CD1c-positive myeloid dendritic cell (primary cell): ENCODE measurements around the gene AKAP4.

Experiments
- DNase-seq: peaks from one replicate; pipeline ENCODE4 v3.0.0-alpha.2; 2016; ENCODE audit errors: extremely low spot score

The AKAP4 gene, protein sequence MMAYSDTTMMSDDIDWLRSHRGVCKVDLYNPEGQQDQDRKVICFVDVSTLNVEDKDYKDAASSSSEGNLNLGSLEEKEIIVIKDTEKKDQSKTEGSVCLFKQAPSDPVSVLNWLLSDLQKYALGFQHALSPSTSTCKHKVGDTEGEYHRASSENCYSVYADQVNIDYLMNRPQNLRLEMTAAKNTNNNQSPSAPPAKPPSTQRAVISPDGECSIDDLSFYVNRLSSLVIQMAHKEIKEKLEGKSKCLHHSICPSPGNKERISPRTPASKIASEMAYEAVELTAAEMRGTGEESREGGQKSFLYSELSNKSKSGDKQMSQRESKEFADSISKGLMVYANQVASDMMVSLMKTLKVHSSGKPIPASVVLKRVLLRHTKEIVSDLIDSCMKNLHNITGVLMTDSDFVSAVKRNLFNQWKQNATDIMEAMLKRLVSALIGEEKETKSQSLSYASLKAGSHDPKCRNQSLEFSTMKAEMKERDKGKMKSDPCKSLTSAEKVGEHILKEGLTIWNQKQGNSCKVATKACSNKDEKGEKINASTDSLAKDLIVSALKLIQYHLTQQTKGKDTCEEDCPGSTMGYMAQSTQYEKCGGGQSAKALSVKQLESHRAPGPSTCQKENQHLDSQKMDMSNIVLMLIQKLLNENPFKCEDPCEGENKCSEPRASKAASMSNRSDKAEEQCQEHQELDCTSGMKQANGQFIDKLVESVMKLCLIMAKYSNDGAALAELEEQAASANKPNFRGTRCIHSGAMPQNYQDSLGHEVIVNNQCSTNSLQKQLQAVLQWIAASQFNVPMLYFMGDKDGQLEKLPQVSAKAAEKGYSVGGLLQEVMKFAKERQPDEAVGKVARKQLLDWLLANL

DNA sequence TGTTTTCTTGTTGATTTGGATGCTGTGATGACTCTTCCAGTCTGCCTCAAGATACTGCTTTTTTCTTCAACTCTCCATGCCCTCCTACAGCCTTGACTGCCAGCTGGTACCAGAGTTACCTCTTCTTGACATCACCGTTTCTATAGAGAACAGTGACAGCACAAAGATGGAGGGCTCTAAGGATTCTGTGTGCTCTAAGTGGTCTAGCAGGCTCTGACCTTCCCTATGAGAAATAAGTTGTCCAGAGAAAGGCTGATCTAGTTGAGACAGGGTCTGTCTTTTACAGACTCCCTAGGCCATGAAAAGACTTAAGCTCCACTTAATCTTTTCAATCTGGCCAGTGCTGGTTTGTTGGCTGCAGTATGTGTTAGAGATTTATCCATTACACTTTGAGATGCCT, at the start of gene AKAP4:
AKAP4 (minus strand) TSS at position 101 of the 400 bp plus-strand sequence. CDS start 118 bp downstream, outside the sequence.
- DNase-seq = no peak

DNA sequence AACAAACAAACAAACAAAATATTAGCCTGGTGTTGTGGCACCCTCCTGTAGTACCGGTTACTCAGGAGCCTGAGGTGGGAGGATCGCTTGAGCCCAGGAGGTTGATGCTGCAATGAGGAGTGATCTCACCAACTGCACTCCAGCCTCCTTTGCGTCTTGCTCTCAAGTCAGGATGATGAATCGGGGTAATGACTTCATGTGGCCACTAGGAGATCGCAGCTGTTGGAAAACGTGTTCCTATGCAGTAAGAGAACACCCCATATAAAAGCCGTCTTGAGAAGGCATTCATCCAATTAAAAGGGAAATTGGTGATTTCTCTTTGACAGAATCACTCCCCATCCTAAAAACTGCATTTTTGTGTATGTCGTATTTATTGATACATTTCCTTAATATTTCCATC, 10.7 kb upstream of the AKAP4 start:
- DNase-seq = peak; percentile 5

DNA sequence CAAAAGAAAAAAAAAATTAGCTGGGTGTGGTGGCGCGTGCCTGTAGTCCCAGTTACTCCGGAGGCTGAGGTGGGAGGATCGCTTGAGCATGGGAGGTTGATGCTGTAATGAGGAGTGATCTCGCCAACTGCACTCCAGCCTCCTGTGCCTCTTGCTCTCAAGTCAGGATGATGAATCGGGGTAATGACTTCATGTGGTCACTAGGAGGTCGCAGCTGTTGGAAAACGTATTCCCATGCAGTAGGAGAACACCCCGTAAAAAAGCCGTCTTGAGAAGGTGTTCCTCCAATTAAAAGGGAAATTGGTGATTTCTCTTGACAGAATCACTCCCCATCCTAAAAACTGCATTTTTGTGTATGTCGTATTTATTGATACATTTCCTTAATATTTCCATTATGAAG, 5.9 kb upstream of the AKAP4 start:
- DNase-seq = no peak

DNA sequence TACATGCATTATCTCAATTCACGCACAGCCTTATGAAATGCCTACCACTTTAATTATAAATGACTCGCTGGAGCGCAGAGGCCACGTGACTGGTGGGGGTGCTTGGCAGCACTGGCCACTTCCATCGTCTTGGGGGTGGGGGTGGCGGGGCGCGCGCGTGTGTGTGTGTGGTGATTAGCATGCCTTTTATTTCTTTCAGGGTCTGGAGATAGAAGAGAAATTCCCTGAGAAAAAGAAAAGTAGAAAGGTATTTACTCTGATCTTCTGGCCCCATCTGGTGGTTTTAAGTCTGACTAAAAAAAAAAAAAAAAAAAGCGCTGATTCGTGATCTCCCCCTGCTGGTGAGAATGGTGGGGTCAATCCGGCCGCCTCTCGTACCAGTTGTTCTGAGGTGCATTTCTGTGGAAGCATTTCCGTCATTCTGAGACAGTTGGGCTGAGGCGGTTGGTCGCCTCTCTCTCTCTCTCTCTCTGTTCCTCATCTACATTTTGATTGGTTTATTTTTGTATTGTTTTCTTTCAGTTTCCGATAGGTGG, 3.6 kb upstream of the AKAP4 start, which contains the start of gene CCNB3:
CCNB3 (plus strand) TSS at position 402 of the 536 bp plus-strand sequence. CDS start 80,399 bp downstream, outside the sequence.
- DNase-seq = peak; percentile 78

DNA sequence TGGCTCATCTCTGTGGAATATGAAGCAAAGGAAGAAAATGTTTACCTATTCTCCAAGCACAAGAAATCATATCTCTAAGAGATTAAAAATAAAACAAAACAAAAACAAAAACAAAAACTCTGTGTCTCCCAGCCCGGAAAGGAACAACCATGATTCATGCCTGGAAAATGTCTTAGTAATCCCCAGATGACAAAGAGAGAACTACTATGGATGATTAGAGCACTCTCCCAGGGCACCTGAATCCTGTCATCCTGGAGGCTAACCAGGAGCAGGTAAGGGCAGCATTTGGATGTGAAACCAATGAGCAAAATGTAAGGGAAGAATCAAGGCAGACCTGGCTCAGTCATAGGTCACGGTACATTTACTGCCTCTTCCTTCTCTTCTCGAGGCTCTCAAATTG, 1.7 kb upstream of the AKAP4 start:
- DNase-seq = no peak

DNA sequence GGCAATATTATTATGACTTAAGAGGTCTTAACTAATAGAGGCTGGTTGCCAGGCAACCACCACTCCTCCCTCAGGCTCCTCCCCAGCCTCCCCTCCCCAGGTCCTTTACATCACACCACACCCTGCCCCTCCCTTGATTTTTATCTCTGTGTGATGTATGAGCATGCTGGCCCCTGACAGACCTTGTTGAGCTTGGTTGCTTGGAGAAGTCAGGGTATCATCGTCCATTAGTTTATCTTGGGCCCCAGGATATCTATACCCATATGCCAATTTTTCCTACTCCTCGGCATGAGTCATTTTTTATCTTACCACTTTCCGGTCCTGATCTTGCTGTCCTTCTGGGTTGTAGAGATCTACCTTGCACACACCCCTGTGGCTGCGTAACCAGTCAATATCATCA, 2.5 kb downstream of the AKAP4 start:
- no peak for DNase-seq

DNA sequence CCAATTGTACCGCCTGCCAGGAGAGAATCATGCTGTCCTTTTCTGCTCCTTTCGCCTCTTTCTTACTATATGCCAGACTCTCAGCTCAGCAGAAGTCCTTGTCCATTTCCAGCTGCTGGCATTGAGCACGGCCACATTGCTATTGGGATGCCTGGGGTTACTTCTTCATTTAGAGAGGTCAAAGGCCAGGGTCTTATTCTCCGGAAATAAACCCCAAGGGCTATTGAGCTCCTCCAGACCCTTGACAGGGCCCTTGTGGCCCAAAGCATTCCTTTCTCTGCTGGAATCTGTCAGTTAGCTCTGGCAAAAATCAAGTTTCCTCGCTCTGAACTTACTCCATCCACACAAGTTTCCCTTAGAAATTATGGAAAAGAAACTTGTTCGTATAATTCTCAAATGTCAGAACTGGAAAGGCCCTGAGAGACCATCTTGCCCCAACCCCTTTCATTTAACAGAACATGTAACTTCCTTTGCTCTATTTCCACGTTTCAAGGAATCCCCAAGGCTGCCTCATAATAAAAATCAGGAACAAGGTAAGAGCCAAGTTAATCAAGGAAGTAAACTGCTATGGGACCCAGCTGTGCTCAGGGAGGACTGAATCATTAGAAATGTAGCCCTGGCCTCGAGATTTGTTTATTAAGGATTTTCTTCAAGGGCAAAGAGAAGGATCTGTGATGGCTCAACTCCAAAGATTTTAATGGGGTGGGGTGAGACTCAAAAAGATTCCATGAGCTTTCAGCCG, 11.8 kb downstream of the AKAP4 start:
- no peak for DNase-seq

DNA sequence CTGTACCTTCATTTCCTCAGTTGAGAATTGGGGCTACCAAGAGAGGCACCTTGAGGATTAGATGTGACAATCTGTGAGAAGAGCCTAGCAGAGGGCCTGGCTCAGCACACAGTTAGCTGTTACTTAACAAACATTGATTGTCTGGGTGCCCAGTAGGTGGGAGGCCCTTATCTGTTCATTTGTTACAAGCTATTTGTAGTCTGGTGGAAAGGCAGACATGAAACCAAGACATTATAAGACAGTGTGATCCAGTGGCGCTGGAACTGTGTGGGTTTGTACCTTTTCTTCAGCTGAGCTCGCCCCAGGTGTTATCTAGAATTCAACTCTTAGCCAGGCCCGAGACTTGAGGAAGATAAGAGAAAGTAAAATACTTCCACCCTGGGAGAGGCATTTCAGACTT, 16.9 kb downstream of the AKAP4 start:
- DNase-seq = no peak

DNA sequence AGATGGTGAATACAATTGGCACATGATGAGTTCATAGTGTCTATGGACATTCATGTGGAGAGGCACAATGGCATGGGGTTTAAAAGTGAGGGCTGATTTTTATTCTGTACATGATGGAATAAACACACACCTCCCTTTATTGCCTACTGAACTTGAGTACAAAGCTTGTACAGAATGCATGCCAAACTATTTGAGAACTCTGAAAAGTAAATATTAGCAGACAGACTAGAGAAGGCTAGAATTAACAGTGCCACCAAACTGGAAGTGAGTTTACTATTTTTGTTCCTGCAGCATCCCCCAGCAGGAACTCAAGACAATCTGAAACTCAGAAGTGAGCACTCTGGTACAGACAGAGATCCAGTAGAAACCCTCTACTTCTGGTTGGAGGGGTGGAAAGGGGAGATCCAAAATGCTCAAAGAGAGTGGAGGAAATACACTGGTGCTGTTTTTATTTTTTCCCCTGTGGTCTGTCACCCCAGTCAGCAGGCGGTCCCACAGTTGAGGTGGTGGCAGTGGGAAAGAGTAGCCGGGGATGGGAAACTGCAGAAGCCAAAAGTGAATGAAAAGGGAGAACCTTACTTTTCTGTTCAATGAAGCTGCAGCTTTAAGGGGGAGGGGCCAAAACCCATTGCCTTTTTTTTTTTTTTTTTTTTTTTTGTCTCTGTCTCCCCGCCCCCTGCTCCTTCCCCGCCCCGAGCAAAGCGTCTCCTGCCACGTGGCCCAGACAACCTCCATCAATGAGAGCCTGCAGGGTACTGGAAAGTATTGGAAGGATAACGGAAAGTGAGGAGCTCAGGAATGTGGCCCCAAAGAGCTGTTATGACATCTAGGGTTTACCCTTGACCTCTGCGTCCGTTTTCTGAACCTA, 20.5 kb downstream of the AKAP4 start:
- no peak for DNase-seq

DNA sequence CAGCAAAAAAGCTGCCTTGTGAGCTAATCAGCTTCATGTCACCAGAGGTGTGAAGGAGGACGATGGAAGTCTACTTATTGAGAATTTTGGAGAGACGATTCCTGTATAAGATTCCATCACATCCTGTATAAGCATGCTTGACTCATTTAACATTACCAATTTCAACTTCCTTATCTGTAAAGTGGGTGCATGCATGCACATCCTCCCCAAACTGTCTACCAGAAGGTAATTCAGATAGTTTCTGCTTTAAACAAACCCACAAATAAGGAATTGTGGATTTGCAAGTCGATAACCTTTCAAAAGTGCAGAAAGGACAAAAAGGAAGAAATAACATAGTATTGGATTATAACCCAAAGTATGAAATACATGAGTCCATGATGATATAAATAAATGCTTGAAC, 31.1 kb downstream of the AKAP4 start:
- DNase-seq = no peak

DNA sequence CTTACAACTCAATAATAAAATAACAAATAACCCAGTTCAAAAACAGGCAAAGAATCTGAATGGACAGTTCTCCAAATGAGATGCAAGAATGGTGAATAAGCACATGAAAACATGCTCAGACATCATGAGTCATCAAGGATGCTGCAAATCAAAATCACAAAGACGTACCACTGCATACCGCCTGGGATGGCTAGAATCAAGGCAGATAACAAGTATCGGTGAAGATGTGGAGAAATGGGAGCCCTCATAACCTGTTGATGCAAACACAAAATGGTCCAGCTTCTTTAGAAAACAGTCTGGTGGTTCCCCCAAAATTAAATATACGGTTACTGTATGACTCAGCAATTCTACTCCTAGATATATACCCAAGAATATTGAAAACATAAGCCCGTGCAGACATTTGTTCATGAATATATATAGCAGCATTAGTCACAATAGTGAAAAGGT, 32.5 kb downstream of the AKAP4 start:
- DNase-seq = no peak

DNA sequence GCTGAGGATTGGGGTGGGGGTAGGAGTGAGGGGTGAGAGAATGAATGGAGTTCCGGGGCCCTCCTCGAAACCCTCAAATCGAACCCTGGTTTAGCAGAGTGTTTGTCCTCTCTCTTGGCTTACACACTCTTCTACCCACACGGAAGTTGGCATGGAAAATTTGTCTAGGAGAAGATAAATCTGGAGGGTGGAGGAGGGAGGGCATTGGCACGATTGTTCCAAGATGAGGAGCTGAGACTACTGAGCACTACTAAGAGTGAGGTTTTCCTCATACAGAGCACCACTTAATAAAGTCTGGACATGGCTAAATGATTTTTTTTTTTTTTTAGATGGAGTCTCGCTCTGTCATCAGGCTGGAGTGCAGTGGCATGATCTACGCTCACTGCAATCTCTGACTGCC, 33.4 kb downstream of the AKAP4 start:
- no peak for DNase-seq

DNA sequence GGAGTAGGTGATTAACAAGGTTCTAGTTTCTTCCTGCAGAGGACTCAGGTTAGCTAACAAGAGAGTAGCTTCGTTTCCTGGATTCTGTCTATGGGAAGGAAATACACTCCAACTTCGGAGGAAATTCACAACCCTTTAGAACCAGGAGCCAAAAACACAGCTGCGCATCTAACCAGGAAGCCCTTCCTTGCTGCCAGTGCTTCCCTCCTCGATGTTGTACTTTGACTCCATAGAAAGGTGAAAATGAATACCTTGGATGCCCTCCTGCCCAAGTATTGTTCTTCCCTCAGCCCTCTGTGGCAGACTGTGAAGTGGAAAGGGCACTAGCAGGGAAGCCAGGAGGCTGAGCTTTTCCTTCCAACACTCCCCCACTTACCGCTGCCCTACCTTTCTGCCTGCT, 35.1 kb downstream of the AKAP4 start:
- no peak for DNase-seq

DNA sequence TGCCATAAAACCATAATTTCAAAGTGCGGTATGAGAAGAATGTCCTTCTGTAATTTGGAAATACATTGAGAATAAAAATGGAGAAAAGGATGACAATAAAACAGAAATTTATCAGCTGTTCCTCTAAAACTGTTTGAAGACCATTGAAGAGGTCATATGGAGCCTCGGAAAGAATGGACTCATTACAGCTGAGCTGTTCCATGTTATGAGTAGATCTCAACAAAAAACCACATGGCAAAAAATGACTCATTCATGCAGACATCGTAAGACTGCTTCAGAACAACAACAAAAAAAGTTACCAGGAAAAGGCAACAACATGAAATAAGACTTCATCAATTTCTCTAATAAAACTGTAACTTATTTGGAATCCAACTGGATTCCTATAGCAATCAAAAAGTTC, 39.7 kb downstream of the AKAP4 start:
- DNase-seq = no peak

DNA sequence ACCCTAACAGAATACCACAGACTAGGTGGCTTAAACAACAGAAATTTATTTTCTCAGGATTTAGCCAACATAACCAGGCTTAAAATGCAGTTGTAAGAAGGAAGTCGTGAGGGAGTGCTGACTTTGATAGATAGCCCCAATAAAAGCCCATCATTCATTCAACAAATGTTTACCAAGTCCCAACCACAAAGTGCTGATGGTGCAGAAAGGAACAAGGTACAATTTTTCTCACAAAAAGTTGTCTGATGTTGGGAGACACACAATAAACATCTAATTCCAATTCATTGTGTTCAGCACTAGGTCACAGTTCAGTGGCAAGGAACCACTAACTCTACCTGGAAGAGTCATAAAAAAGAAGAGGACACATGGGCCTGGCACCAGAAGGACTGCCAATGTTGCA, 42.2 kb downstream of the AKAP4 start:
- no peak for DNase-seq

DNA sequence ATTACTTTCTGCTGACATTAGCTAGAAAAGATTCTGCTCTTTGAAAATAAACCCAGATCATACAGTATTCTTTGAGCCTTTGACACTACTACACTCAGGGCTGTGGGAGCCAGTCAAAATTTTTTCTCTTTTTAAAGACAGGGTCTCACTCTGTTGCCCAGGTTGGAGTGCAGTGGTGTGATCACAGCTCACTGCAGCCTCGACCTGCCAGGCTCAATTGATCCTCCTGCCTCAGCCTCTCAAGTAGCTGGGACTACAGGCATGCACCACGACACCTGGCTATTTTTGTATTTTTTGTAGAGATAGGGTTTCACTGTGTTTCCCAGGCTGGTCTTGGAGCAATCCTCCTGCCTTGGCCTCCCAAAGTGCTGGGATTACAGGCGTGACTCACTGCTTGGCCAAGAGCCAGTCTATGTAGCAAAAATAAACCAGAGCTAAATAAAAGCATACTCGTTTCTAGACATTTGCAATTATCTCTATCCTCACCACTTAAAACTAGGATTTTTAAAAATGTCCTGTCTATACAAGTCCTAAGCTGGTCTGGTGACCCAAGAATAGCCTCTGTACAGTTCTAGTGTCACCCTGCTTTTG, 43.2 kb downstream of the AKAP4 start:
- DNase-seq = no peak

DNA sequence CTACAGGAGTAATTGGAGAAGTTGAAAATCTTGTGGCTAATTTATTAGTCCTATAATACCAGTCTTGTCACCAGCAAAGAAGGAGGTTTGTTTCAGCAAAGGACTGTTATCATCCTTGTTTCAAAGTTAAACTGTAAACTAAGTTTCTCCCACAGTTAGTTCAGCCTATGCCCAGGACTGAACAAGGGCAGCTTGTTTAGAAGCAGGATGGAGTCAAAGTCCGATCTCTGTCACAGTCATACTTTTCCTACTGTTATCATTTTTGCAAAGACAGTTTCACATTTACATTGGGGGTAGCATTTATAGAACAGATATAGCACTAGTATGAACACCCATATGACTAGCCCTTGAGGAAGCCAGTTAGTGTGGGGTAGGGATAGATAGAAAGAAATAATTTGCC, 46.4 kb downstream of the AKAP4 start:
- no peak for DNase-seq

DNA sequence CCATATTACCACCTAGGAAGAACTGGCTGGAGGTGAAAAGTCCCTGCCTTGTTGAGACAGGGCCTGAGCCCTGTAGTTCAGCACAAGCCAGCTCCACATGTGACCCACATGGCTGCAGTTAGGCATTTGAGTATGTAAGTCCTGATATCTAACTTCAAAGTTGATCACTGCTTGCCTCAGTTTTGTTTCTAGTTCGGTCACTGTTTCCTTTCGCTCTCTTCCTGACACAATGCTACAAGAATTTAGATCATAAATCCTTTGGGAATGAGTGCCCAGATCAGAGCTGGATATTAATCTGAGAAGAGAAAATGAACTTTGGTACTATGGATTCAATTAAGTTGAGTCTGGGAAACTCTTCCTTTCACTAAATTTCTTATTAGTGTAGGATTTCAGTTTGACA, 48.4 kb downstream of the AKAP4 start:
- DNase-seq = no peak

DNA sequence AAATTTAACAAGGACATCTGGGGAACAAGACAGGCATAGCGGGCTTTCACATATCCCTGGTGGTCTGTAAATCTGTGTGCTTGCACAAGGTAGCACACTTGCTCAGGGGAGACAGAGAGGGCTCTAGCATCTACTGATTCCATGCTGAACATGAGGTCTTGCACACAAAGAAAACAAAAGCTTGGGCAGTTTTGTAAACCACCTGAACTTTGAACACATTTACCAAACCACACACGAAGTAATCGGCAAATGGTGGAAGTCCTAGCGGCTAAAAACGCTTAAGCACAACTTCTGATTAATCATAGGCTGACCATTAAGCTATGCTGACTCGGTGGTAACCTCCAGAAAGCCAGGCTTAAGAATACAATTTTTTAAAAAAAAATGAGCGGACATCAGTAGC, 52.8 kb downstream of the AKAP4 start:
- DNase-seq = no peak
